Fibroblast of lung (primary cell): ENCODE results near the gene CASD1. TPM values are rescaled to one million over a fixed set of nuclear protein-coding genes. Genes with fewer than 3 reads are reported as not detected.

Experiments
- DNase-seq, 2 donors: peaks; one replicate each; pipeline versions ENCODE4 v3.0.0 to v3.0.0-alpha.2; 2010; ENCODE audit warnings: low read depth in 2 of 2
- H2AFZ ChIP-seq: 2 replicates; pipeline ENCODE4 v1.5.1; 2012; ENCODE audit warnings: low read length, control low read depth, inconsistent platforms
- H3K27ac ChIP-seq: 2 replicates; pipeline ENCODE4 v1.5.1; 2011; ENCODE audit warnings: low read length, control low read depth; ENCODE audit not compliant: insufficient read depth
- H3K27me3 ChIP-seq: 2 replicates; pipeline ENCODE4 v1.5.1; 2011; ENCODE audit warnings: mild to moderate bottlenecking, low read length; ENCODE audit not compliant: control insufficient read depth, insufficient read depth
- H3K36me3 ChIP-seq: 2 replicates; pipeline ENCODE4 v1.5.1; 2011; ENCODE audit warnings: low read length; ENCODE audit not compliant: control insufficient read depth, insufficient read depth
- H3K4me1 ChIP-seq: 2 replicates; pipeline ENCODE4 v1.5.1; 2011; ENCODE audit warnings: low read length; ENCODE audit not compliant: control insufficient read depth, insufficient read depth; ENCODE audit errors: extremely low read depth
- H3K4me2 ChIP-seq: 2 replicates; pipeline ENCODE4 v1.5.1; 2011; ENCODE audit warnings: low read length, control low read depth; ENCODE audit not compliant: insufficient read depth; ENCODE audit errors: extremely low read depth
- H3K4me3 ChIP-seq, 4 experiments: fragments of 200-600 bp in 1 of 4; sonication (generic) in 1 of 4; replicated peaks in 1 of 4; 2 replicates each; pipeline ENCODE4 v1.5.1; 2011 to 2016; ENCODE audit warnings: low read length in 4 of 4, low read depth in 3 of 4, mild to moderate bottlenecking in 3 of 4, control low read depth in 2 of 4, inconsistent platforms in 1 of 4, mixed read lengths in 1 of 4; ENCODE audit not compliant: insufficient read depth in 1 of 4; ENCODE audit errors: control extremely low read depth in 1 of 4
- H3K79me2 ChIP-seq: 2 replicates; pipeline ENCODE4 v1.5.1; 2012; ENCODE audit warnings: mild to moderate bottlenecking, low read length, inconsistent platforms; ENCODE audit not compliant: control insufficient read depth, insufficient read depth
- H3K9ac ChIP-seq: 2 replicates; pipeline ENCODE4 v1.5.1; 2011; ENCODE audit warnings: mild to moderate bottlenecking, low read length, control low read depth; ENCODE audit not compliant: insufficient read depth
- H3K9me3 ChIP-seq: 2 replicates; pipeline ENCODE4 v1.5.1; 2012; ENCODE audit warnings: low read depth, low read length; ENCODE audit not compliant: control insufficient read depth, insufficient read depth
- H4K20me1 ChIP-seq: 2 replicates; pipeline ENCODE4 v1.5.1; 2011; ENCODE audit warnings: low read length; ENCODE audit not compliant: control insufficient read depth, insufficient read depth; ENCODE audit errors: extremely low read depth
- CTCF ChIP-seq, 2 donors: IDR thresholded peaks in 1 of 2; conservative IDR thresholded peaks in 1 of 2; 1 replicate in 1 of 2; 2 replicates in 1 of 2; pipeline ENCODE4 v1.5.1; 2011 to 2012; ENCODE audit warnings: low read length in 2 of 2, control low read depth in 1 of 2, inconsistent platforms in 1 of 2, low read depth in 1 of 2, mild to moderate bottlenecking in 1 of 2
- EZH2 ChIP-seq: IDR thresholded peaks from 2 replicates; pipeline ENCODE4 v1.5.1; 2012; ENCODE audit warnings: low read length, control low read depth, mild to moderate bottlenecking; ENCODE audit errors: missing control alignments
- polyA plus RNA-seq, 2 donors: library from polyadenylated mRNA; depleted of rRNA in 1 of 2; stranded (reverse) in 1 of 2; unstranded in 1 of 2; fragments of >200 nt; gene quantifications; 2 replicates each; pipeline ENCODE4 v1.2.1, GENCODE V29; 2011 to 2012; ENCODE audit warnings: missing spikeins in 1 of 2
- total RNA-seq: library from RNA; depleted of rRNA; stranded (reverse); fragments of >200 nt; gene quantifications from 2 replicates; pipeline ENCODE4 v1.2.1, GENCODE V29; 2014

The CASD1 gene
- total and polyA plus RNA-seq, 2 donors (not counting 1 experiment from before 2014, with no cell fraction given) = 10.6 to 14.2 TPM

GRCh38 chr7:94525923-94526322 lies 16.3 kb downstream of the CASD1 start:
- TF ChIP-seq CTCF (conservative IDR thresholded peaks at IDR 0.05 in 1 of 2, IDR thresholded peaks at IDR 0.05 in 1 of 2; ENCODE audit: low read depth in 1 of 2, low read length in 2 of 2) (no peak), EZH2 (no peak)
- Histone ChIP-seq H3K9me3 (no peaks in the 10 kb centered on the region), H3K36me3 (no peaks in the 10 kb centered on the region), H3K27ac (no peak overlapping the region), H3K4me3 (no peak overlapping the region), H3K79me2 (no peaks in the 10 kb centered on the region), H3K4me2 (no peak overlapping the region), H3K9ac (no peak overlapping the region), H2AFZ (no peak overlapping the region), H3K27me3 (no peaks in the 10 kb centered on the region), H3K4me1 (no peaks in the 10 kb centered on the region), H4K20me1 (no peaks in the 10 kb centered on the region)
- DNase-seq = no peak

- H4K20me1 ChIP-seq = no peaks in the 10 kb centered on the region
- no peak overlapping the region for H3K4me3 ChIP-seq
- H2AFZ ChIP-seq = no peak overlapping the region
- no peak overlapping the region for H3K9ac ChIP-seq
- H3K36me3 ChIP-seq = no peaks in the 10 kb centered on the region
- no peak for TF ChIP-seq EZH2
- no peak for TF ChIP-seq CTCF (conservative IDR thresholded peaks at IDR 0.05 in 1 of 2, IDR thresholded peaks at IDR 0.05 in 1 of 2; ENCODE audit: low read depth in 1 of 2, low read length in 2 of 2)
- H3K4me2 ChIP-seq = no peak overlapping the region
- no peak overlapping the region for H3K27ac ChIP-seq
- DNase-seq = peak; percentile 14 to 90
- H3K79me2 ChIP-seq = no peaks in the 10 kb centered on the region
- H3K4me1 ChIP-seq = no peaks in the 10 kb centered on the region
- H3K27me3 ChIP-seq = no peaks in the 10 kb centered on the region
- no peaks in the 10 kb centered on the region for H3K9me3 ChIP-seq
These were observed 19.9 kb downstream of the CASD1 start for GRCh38 chr7:94529516-94529915.

GRCh38 chr7:94530109-94530508 lies 20.5 kb downstream of the CASD1 start:
- H4K20me1 ChIP-seq = no peaks in the 10 kb centered on the region
- no peak overlapping the region for H3K27ac ChIP-seq
- H3K9me3 ChIP-seq = no peaks in the 10 kb centered on the region
- H3K9ac ChIP-seq = no peak overlapping the region
- TF ChIP-seq EZH2 (no peak), CTCF (conservative IDR thresholded peaks at IDR 0.05 in 1 of 2, IDR thresholded peaks at IDR 0.05 in 1 of 2; ENCODE audit: low read depth in 1 of 2, low read length in 2 of 2) (no peak)
- no peaks in the 10 kb centered on the region for H3K27me3 ChIP-seq
- H3K79me2 ChIP-seq = no peaks in the 10 kb centered on the region
- DNase-seq = no peak
- no peaks in the 10 kb centered on the region for H3K36me3 ChIP-seq
- no peak overlapping the region for H3K4me3 ChIP-seq
- no peak overlapping the region for H2AFZ ChIP-seq
- H3K4me2 ChIP-seq = no peak overlapping the region
- no peaks in the 10 kb centered on the region for H3K4me1 ChIP-seq
